Adrenal gland (tissue), 12 donors: ENCODE measurements around the gene WBP2. TPM values are rescaled to one million over a fixed set of nuclear protein-coding genes. Genes with fewer than 3 reads are reported as not detected.

Experiments
- DNase-seq, 7 donors: peaks; one replicate each; pipeline ENCODE4 v3.0.0-alpha.2; 2019 to 2020
- H3K27ac ChIP-seq, 5 donors: fragments of 200-600 bp; sonication (generic) in 4 of 5; 1 replicate in 3 of 5; 2 replicates in 2 of 5; pipeline versions ENCODE4 v1.5.1 to v1.8.0; 2016 to 2020; ENCODE audit warnings: mild to moderate bottlenecking in 1 of 5
- H3K27me3 ChIP-seq: fragments of 200-600 bp; 2 replicates; pipeline ENCODE4 v1.8.0; 2021
- H3K36me3 ChIP-seq, 2 donors: fragments of 200-600 bp; replicated peaks in 1 of 2; 1 replicate in 1 of 2; 2 replicates in 1 of 2; pipeline versions ENCODE4 v1.5.1 to v1.8.0; 2018 to 2022
- H3K4me1 ChIP-seq, 2 donors: fragments of 200-600 bp; replicated peaks in 1 of 2; 1 replicate in 1 of 2; 2 replicates in 1 of 2; pipeline versions ENCODE4 v1.5.1 to v1.8.0; 2018 to 2021
- H3K4me3 ChIP-seq, 4 donors: fragments of 200-600 bp; sonication (generic) in 3 of 4; one replicate each; pipeline ENCODE4 v1.5.1; 2016 to 2018
- H3K9me3 ChIP-seq, 3 donors: fragments of 200-600 bp; sonication (generic) in 1 of 3; replicated peaks in 1 of 3; 1 replicate in 2 of 3; 2 replicates in 1 of 3; pipeline versions ENCODE4 v1.5.1 to v1.8.0; 2016 to 2021
- POLR2A ChIP-seq, 2 donors: fragments of 450-650 bp; IDR thresholded peaks; one replicate each; pipeline ENCODE4 v1.6.1; 2017; ENCODE audit warnings: antibody characterized with exemption in 2 of 2, mild to moderate bottlenecking in 2 of 2, moderate library complexity in 1 of 2
- WGBS, 4 donors: extraction: QIAGEN DNeasy Blood & Tissue Kit in 2 of 4; methylation state at CpG; one replicate each; pipeline versions ENCODE4 v1.1.5 to v1.1.7; 2013 to 2017; 5-methylcytosine and 5-hydroxymethylcytosine counted together
- intact Hi-C, 2 donors: fragments of 100-400 bp; cut with DNase I; formaldehyde crosslinking; loops; one replicate each; pipeline versions ENCODE4 v1.14.1 to v1.15.0; 2022 to 2023
- polyA plus RNA-seq, 3 donors: library from polyadenylated mRNA; stranded (reverse); fragments of 200-250 nt in 2 of 3; fragments of 350-450 nt in 1 of 3; fragmentation: Illumina TruSeq in 1 of 3; extraction: RNeasy Lipid Tissue Mini Kit (QIAGEN cat#74804) in 1 of 3; gene quantifications; one replicate each; pipeline ENCODE4 v1.2.3, GENCODE V29; 2013 to 2014
- total RNA-seq, 9 donors: library from RNA; depleted of rRNA in 4 of 9; stranded (reverse); fragments of >200 nt in 4 of 9; fragments of 120-200 nt in 1 of 9; fragmentation: NEBNext Ultra II Directional in 1 of 9; extraction: Animal tissue kit (Norgen Biotek cat#: 25700) in 1 of 9; gene quantifications; one replicate each; pipeline versions ENCODE4 v1.1.0 to v1.2.4, GENCODE V29; 2013 to 2023
- TF ChIP-seq, protein P1 (sequence below), 6 experiments: fragments of 450-650 bp in 4 of 6; fragments of 200-600 bp in 2 of 6; sonication (generic) in 1 of 6; IDR thresholded peaks; 1 replicate in 5 of 6; 2 replicates in 1 of 6; pipeline versions ENCODE4 v1.5.1 to v1.8.0; 2016 to 2021; ENCODE audit warnings: antibody characterized with exemption in 6 of 6, mild to moderate bottlenecking in 2 of 6, moderate library complexity in 1 of 6
- donor health status: healthy with polysubstance abuse.
- donor health status: Bipolar disorder and iron deficiency.
- donor health status: DM: yes; HTN: yes; CAD: no.
- donor health status: DM: no; HTN: no; CAD: no.
- donor health status: DM: no; HTN: no; CAD: no.
- donor health status: DM: yes; HTN: yes; CAD: no.

WBP2 gene
- total and polyA plus RNA-seq, 12 donors: 60.4 to 292 (median 223) TPM

DNA sequence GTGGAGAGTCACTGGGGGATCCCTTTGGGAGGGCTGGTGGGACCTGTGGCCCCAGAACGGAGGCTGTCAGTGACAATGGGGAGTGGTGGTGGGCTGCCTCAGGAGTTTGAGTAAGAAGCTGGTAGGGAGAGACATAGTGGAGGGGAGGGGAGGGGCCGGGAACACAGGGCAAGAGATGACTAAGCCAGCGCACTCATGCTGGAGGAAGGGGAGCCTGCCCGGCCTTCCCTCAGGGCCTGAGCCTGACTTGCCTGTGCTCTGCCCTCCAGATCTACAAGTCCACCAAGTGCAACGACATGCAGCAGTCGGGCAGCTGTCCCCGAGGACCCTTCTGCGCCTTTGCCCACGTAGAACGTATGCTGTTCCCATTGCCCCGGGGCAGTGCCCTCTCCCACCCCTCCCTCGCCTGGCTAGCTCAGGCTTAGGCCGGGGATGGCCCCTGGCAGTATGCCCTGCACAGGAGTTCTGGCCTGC is 40.2 kb downstream of the WBP2 start:
- H3K4me1 ChIP-seq: peaks cover 9 to 12% of the 10 kb centered on the region in 2 donors
- peak overlapping the region; percentile 76 to 97 (median 87) for H3K27ac ChIP-seq
- WGBS, 4 donors: 40 to 57% (median 52%) methylated on average over 8 to 13 of the region's 13 CpGs
- no peaks in the 10 kb centered on the region for H3K27me3 ChIP-seq
- H3K4me3 ChIP-seq: no peak overlapping the region
- peaks cover 0 to 87% of the 10 kb centered on the region in 2 donors for H3K36me3 ChIP-seq
- TF ChIP-seq POLR2A (IDR thresholded peaks at IDR 0.05): peak in 1 of 2 donors; percentile 56
- TF ChIP-seq, protein P1, sequence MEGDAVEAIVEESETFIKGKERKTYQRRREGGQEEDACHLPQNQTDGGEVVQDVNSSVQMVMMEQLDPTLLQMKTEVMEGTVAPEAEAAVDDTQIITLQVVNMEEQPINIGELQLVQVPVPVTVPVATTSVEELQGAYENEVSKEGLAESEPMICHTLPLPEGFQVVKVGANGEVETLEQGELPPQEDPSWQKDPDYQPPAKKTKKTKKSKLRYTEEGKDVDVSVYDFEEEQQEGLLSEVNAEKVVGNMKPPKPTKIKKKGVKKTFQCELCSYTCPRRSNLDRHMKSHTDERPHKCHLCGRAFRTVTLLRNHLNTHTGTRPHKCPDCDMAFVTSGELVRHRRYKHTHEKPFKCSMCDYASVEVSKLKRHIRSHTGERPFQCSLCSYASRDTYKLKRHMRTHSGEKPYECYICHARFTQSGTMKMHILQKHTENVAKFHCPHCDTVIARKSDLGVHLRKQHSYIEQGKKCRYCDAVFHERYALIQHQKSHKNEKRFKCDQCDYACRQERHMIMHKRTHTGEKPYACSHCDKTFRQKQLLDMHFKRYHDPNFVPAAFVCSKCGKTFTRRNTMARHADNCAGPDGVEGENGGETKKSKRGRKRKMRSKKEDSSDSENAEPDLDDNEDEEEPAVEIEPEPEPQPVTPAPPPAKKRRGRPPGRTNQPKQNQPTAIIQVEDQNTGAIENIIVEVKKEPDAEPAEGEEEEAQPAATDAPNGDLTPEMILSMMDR (IDR thresholded peaks at IDR 0.05): no peak
- intact Hi-C loops: loop anchor here in 1 of 2 donors (10.0 kb wide), 1 partner anchor 50 kb away; the partner anchor contains the start of gene GALK1
- no peaks in the 10 kb centered on the region for H3K9me3 ChIP-seq
- DNase-seq: peak; percentile 79 to 93 (median 91)

GRCh38 chr17:75814021-75814395 is 41.1 kb downstream of the WBP2 start:
- 84 to 93% (median 90%) methylated on average over 4 to 6 of the region's 6 CpGs for WGBS, 4 donors
- no peak overlapping the region for H3K4me3 ChIP-seq
- H3K27ac ChIP-seq: peak overlapping the region in 1 of 5 donors; percentile 90
- intact Hi-C loops: loop anchor here in 1 of 2 donors (10.0 kb wide), 1 partner anchor 49 kb away; the partner anchor contains the start of gene GALK1
- H3K9me3 ChIP-seq: no peaks in the 10 kb centered on the region
- peaks cover 12 to 15% of the 10 kb centered on the region in 2 donors for H3K4me1 ChIP-seq
- TF ChIP-seq, protein P1 (IDR thresholded peaks at IDR 0.05): no peak
- no peak for TF ChIP-seq POLR2A (IDR thresholded peaks at IDR 0.05)
- H3K36me3 ChIP-seq: peaks cover 0 to 80% of the 10 kb centered on the region in 2 donors
- no peak for DNase-seq
- H3K27me3 ChIP-seq: no peaks in the 10 kb centered on the region

DNA sequence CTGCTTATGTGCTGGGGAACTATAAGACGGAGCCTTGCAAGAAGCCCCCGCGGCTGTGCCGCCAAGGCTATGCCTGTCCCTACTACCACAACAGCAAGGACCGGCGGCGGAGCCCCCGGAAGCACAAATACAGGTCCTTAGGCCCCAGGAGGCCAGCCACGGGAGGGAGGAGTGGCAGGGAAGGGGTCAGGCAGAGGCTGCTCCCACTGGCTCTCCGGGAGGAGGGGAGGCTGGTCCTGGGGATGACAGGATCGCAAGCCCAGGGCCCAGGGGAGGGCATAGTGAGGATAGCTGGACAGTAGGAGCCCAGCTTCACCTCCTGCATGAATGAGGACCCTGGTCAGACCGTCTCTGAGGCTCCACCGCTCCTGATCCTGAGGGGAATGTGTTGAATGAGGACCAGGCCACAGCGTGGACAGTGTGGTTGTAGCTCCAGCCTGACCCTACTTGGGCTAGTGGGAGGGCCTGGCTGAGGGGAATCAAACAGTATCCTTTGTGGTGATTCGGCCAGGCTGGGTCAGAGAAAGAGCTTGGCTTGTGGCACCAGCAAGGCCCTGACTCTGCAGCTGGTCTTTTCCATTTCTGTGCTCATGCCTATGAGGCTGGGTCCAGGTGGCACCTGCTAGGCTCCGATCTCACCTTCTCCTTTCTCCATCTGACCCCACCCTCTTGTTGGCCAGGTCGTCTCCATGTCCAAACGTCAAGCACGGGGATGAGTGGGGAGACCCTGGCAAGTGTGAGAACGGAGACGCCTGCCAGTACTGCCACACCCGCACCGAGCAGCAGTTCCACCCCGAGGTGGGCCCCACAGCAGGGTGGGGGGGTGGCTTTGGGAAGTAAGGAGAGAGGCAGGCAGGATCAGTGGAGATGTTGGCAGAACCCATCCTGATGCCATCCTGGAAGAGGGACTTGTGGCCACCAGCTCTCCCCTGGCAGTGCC is 41.8 kb downstream of the WBP2 start:
- no peaks in the 10 kb centered on the region for H3K27me3 ChIP-seq
- peaks cover 12 to 15% of the 10 kb centered on the region in 2 donors for H3K4me1 ChIP-seq
- peak overlapping the region in 1 of 5 donors; percentile 39 for H3K27ac ChIP-seq
- no peak for TF ChIP-seq POLR2A (IDR thresholded peaks at IDR 0.05)
- TF ChIP-seq, protein P1 (IDR thresholded peaks at IDR 0.05): no peak
- peaks cover 0 to 74% of the 10 kb centered on the region in 2 donors for H3K36me3 ChIP-seq
- H3K4me3 ChIP-seq: no peak overlapping the region
- no peaks in the 10 kb centered on the region for H3K9me3 ChIP-seq
- WGBS, 4 donors: 85 to 92% (median 88%) methylated on average over 15 to 24 of the region's 24 CpGs
- intact Hi-C loops: loop anchor here in 1 of 2 donors (10.0 kb wide), 1 partner anchor 49 kb away; the partner anchor contains the start of gene GALK1
- peak in 1 of 7 donors; percentile 22 for DNase-seq
